Neural cell (in vitro differentiated cells): ENCODE measurements around the gene BRICD5. TPM values are rescaled to one million over a fixed set of nuclear protein-coding genes. Genes with fewer than 3 reads are reported as not detected.
A peak's percentile ranks its signal among the peaks of the same experiment; 100 is the strongest.

Experiments used
- H2AFZ ChIP-seq: fragments of 200-600, 300-800 bp; sonication (generic), shearing (Covaris generic); 2 replicates; pipeline ENCODE4 v1.6.0; 2014; ENCODE audit warnings: low read depth, mild to moderate bottlenecking, antibody characterized with exemption, low read length, moderate library complexity
- H3F3A ChIP-seq: fragments of 200-600 bp; shearing (Covaris generic); 2 replicates; pipeline ENCODE4 v1.6.1; 2016; ENCODE audit warnings: mild to moderate bottlenecking, moderate library complexity, mixed read lengths, antibody characterized with exemption, low read length; ENCODE audit not compliant: insufficient read depth, poor library complexity, severe bottlenecking
- H3K27ac ChIP-seq: fragments of 200-600, 300-800 bp; sonication (generic), shearing (Covaris generic); 2 replicates; pipeline ENCODE4 v1.5.1; 2014; ENCODE audit warnings: mild to moderate bottlenecking, low read length, moderate library complexity
- H3K27me3 ChIP-seq: fragments of 300-800, 200-600 bp; sonication (generic), shearing (Covaris generic); 2 replicates; pipeline ENCODE4 v1.6.0; 2014; ENCODE audit warnings: mild to moderate bottlenecking, low read depth, low read length, moderate library complexity; ENCODE audit not compliant: insufficient read depth
- H3K36me3 ChIP-seq: fragments of 300-800, 200-600 bp; sonication (generic), shearing (Covaris generic); 2 replicates; pipeline ENCODE4 v1.5.1; 2014; ENCODE audit warnings: mild to moderate bottlenecking, antibody characterized with exemption, low read length, moderate library complexity; ENCODE audit not compliant: insufficient read depth
- H3K4me2 ChIP-seq: fragments of 300-800, 200-600 bp; sonication (generic), shearing (Covaris generic); 2 replicates; pipeline ENCODE4 v1.6.0; 2014; ENCODE audit warnings: mild to moderate bottlenecking, low read length
- H3K4me3 ChIP-seq: fragments of 300-800, 200-600 bp; sonication (generic), shearing (Covaris generic); 2 replicates; pipeline ENCODE4 v1.5.1; 2014; ENCODE audit warnings: mild to moderate bottlenecking, low read length, moderate library complexity
- H3K79me2 ChIP-seq: fragments of 200-600 bp; shearing (Covaris generic); replicated peaks from 2 replicates; pipeline ENCODE4 v1.6.0; 2014; ENCODE audit warnings: mild to moderate bottlenecking, low read length, moderate library complexity; ENCODE audit not compliant: insufficient read depth
- H3K9ac ChIP-seq: fragments of 300-800, 200-600 bp; sonication (generic), shearing (Covaris generic); 2 replicates; pipeline ENCODE4 v1.6.1; 2016; ENCODE audit warnings: mild to moderate bottlenecking, low read length, mixed read lengths
- H3K9me2 ChIP-seq: fragments of 200-600 bp; shearing (Covaris generic); 2 replicates; pipeline ENCODE4 v1.6.1; 2016; ENCODE audit warnings: mild to moderate bottlenecking, low read length, mixed read lengths; ENCODE audit not compliant: insufficient read depth
- H3K9me3 ChIP-seq: fragments of 200-600, 300-800 bp; sonication (generic), shearing (Covaris generic); 2 replicates; pipeline ENCODE4 v1.6.1; 2016; ENCODE audit warnings: mild to moderate bottlenecking, mixed run types, low read length, moderate library complexity, mixed read lengths
- H4K20me1 ChIP-seq: fragments of 200-600 bp; shearing (Covaris generic); 2 replicates; pipeline ENCODE4 v1.6.1; 2016; ENCODE audit warnings: mild to moderate bottlenecking, mixed run types; ENCODE audit not compliant: insufficient read depth
- CTCF ChIP-seq: fragments of 450-650 bp; IDR thresholded peaks from 2 replicates; pipeline ENCODE4 v1.5.1; 2014; ENCODE audit warnings: antibody characterized with exemption, mild to moderate bottlenecking, moderate library complexity; ENCODE audit not compliant: poor library complexity, severe bottlenecking
- EP300 ChIP-seq: fragments of 450-650 bp; conservative IDR thresholded peaks from 2 replicates; pipeline ENCODE4 v1.6.1; 2014; ENCODE audit warnings: antibody characterized with exemption, mild to moderate bottlenecking, moderate library complexity; ENCODE audit not compliant: poor library complexity, severe bottlenecking
- EZH2 ChIP-seq: fragments of 200-600, 300-800 bp; shearing (Covaris generic), sonication (generic); IDR thresholded peaks from 2 replicates; pipeline ENCODE4 v1.6.1; 2014; ENCODE audit warnings: antibody characterized with exemption, low read length, borderline replicate concordance, mild to moderate bottlenecking; ENCODE audit not compliant: insufficient read depth, poor library complexity, severe bottlenecking
- MXI1 ChIP-seq: fragments of 450-650 bp; conservative IDR thresholded peaks from 2 replicates; pipeline ENCODE4 v1.6.1; 2014; ENCODE audit warnings: antibody characterized with exemption, mild to moderate bottlenecking; ENCODE audit not compliant: poor library complexity, severe bottlenecking
- POLR2AphosphoS5 ChIP-seq: IDR thresholded peaks from 2 replicates; pipeline ENCODE4 v1.6.1; 2012
- RAD21 ChIP-seq: fragments of 450-650 bp; conservative IDR thresholded peaks from 2 replicates; pipeline ENCODE4 v1.6.1; 2014; ENCODE audit warnings: antibody characterized with exemption, mild to moderate bottlenecking, moderate library complexity
- REST ChIP-seq: IDR thresholded peaks from 2 replicates; pipeline ENCODE4 v1.6.1; 2012; ENCODE audit warnings: borderline replicate concordance
- SMC3 ChIP-seq: fragments of 450-650 bp; conservative IDR thresholded peaks from 2 replicates; pipeline ENCODE4 v1.6.1; 2014; ENCODE audit warnings: antibody characterized with exemption, mild to moderate bottlenecking, moderate library complexity; ENCODE audit not compliant: poor library complexity
- TAF1 ChIP-seq: IDR thresholded peaks from 2 replicates; pipeline ENCODE4 v1.6.1; 2012; ENCODE audit warnings: low read depth
- polyA plus RNA-seq: library from polyadenylated mRNA; depleted of rRNA; stranded (reverse); fragments of >200 nt; gene quantifications from 2 replicates; pipeline ENCODE4 v1.2.3, GENCODE V29; 2014

The BRICD5 gene
- polyA plus RNA-seq, 1 donor from 2014 or later = 39.2 TPM

DNA sequence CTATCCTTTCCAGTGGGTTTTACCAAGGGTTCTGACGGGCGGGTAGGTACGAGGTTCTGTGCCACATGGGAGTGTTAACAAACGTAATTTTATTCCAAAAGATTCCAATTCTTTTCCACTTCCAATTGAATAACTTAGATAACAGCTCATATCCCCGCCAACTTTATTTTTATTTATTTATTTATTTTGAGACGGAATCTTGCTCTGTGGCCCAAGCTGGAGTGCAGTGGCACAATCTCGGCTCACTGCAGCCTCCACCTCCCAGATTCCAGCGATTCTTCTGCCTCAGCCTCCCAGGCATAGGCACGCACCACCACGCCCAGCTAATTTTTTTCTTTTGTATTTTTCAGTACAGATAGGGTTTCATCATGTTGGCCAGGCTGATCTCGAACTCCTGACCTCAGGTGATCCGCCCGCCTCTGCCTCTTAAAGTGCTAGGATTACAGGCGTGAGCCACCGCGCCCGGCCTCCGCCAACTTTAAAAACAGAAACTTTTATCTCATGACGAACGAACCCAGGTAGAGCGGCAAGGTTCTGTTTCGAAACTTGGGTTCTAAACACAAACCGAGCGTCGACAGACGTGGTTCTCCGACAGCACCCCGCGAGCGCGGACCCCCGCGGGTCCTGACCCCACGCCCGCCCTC, 40.1 kb upstream of the BRICD5 start:
- no peaks in the 10 kb centered on the region for H3K9me2 ChIP-seq
- H3K79me2 ChIP-seq = peaks cover 4% of the 10 kb centered on the region
- no peaks in the 10 kb centered on the region for H3K36me3 ChIP-seq
- no peaks in the 10 kb centered on the region for H4K20me1 ChIP-seq
- no peaks in the 10 kb centered on the region for H3K27me3 ChIP-seq
- no peak for TF ChIP-seq POLR2AphosphoS5
- no peak for TF ChIP-seq CTCF
- TF ChIP-seq MXI1 = no peak
- TF ChIP-seq RAD21 = no peak
- TF ChIP-seq TAF1 = no peak
- TF ChIP-seq EP300 = no peak
- TF ChIP-seq EZH2 = no peak
- no peak for TF ChIP-seq REST
- TF ChIP-seq SMC3 = no peak
- H3K9ac ChIP-seq = peak overlapping the region; percentile 59
- H3K4me3 ChIP-seq = peak overlapping the region; percentile 64
- no peak overlapping the region for H3K27ac ChIP-seq
- H3K4me2 ChIP-seq = no peak overlapping the region
- H2AFZ ChIP-seq = no peak overlapping the region
- no peaks in the 10 kb centered on the region for H3K9me3 ChIP-seq
- H3F3A ChIP-seq = no peaks in the 10 kb centered on the region

- no peaks in the 10 kb centered on the region for H3K9me2 ChIP-seq
- H3K4me2 ChIP-seq = no peak overlapping the region
- no peak overlapping the region for H3K27ac ChIP-seq
- H3K9ac ChIP-seq = no peak overlapping the region
- H3K4me3 ChIP-seq = no peak overlapping the region
- no peaks in the 10 kb centered on the region for H3F3A ChIP-seq
- H4K20me1 ChIP-seq = no peaks in the 10 kb centered on the region
- peaks cover 4% of the 10 kb centered on the region for H3K79me2 ChIP-seq
- H3K36me3 ChIP-seq = no peaks in the 10 kb centered on the region
- TF ChIP-seq EP300 (no peak), REST (no peak), POLR2AphosphoS5 (no peak), EZH2 (no peak), RAD21 (no peak), TAF1 (no peak), MXI1 (no peak), SMC3 (no peak), CTCF (no peak)
- H3K9me3 ChIP-seq = no peaks in the 10 kb centered on the region
- H3K27me3 ChIP-seq = no peaks in the 10 kb centered on the region
- no peak overlapping the region for H2AFZ ChIP-seq
Observed at GRCh38 chr16:2246301-2246885, 35.7 kb upstream of the BRICD5 start.
